ENCODE results near the gene TBX21.

DNA sequence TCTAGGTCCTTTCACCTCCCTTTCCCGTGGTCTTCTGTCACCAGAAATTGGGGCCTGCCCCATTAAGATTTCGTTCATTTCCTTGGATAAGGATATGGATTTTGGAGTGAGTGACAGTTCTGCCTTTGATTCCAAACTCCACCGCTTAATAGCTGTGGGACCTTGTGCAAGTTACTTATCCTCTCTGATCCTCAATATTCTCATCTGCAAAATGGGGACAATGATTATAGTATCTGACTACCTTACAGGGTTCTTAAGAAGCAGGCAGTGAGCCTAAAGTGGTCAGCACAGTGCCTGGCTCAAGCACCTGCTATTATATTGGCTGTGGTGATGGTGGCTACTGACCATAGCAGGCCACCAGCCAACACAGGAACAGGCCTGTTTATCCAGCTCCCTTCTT, 23.4 kb upstream of the TBX21 start:
- no peak for TF ChIP-seq CSDC2 (CRISPR knock-in tag; IDR thresholded peaks at IDR 0.05)
- no peak for TF ChIP-seq BACH2 (CRISPR knock-in tag; IDR thresholded peaks at IDR 0.05; ENCODE audit: borderline replicate concordance)
- no peak for TF ChIP-seq ESRRG (CRISPR knock-in tag; IDR thresholded peaks at IDR 0.05)

Measured in SK-N-SH treated with all-trans-retinoic acid at 6 μM for 48 hours (cell line).